DOHH2 (cell line): ENCODE results near the gene FKBP8.

Experiments used
- H3F3A ChIP-seq: fragments of 200-600 bp; sonication (generic), shearing (Covaris generic); 2 replicates; pipeline ENCODE4 v1.6.0; 2016; ENCODE audit warnings: antibody characterized with exemption, mild to moderate bottlenecking; ENCODE audit not compliant: control insufficient read depth, insufficient read depth
- H3K27ac ChIP-seq: fragments of 200-600 bp; sonication (generic); 2 replicates; pipeline ENCODE4 v1.5.1; 2014; ENCODE audit warnings: low read depth, mild to moderate bottlenecking, low read length, moderate library complexity
- H3K27me3 ChIP-seq: fragments of 200-600 bp; sonication (generic); 2 replicates; pipeline ENCODE4 v1.6.1; 2014; ENCODE audit warnings: mild to moderate bottlenecking, low read length, mixed read lengths; ENCODE audit not compliant: control insufficient read depth
- H3K36me3 ChIP-seq: fragments of 200-600 bp; sonication (generic); 2 replicates; pipeline ENCODE4 v1.6.1; 2014; ENCODE audit warnings: mild to moderate bottlenecking, low read length, moderate library complexity, mixed read lengths; ENCODE audit not compliant: control insufficient read depth
- H3K4me1 ChIP-seq: fragments of 200-600 bp; sonication (generic); 2 replicates; pipeline ENCODE4 v1.6.1; 2014; ENCODE audit warnings: mild to moderate bottlenecking, low read length, mixed read lengths; ENCODE audit not compliant: control insufficient read depth
- H3K4me2 ChIP-seq: fragments of 200-600 bp; sonication (generic); 2 replicates; pipeline ENCODE4 v1.6.0; 2014; ENCODE audit warnings: mild to moderate bottlenecking, low read length, moderate library complexity
- H3K4me3 ChIP-seq: fragments of 200-600 bp; sonication (generic); 2 replicates; pipeline ENCODE4 v1.5.1; 2014; ENCODE audit warnings: mild to moderate bottlenecking, low read length, mixed read lengths
- H3K79me2 ChIP-seq: fragments of 200-600 bp; sonication (generic); 2 replicates; pipeline ENCODE4 v1.6.1; 2014; ENCODE audit warnings: mild to moderate bottlenecking, low read length, mixed read lengths; ENCODE audit not compliant: control insufficient read depth
- H3K9me2 ChIP-seq: fragments of 200-600 bp; sonication (generic); replicated peaks from 2 replicates; pipeline ENCODE4 v1.6.1; 2014; ENCODE audit warnings: mild to moderate bottlenecking, low read length, mixed read lengths; ENCODE audit not compliant: control insufficient read depth
- H3K9me3 ChIP-seq: fragments of 200-600 bp; sonication (generic); 2 replicates; pipeline ENCODE4 v1.6.1; 2014; ENCODE audit warnings: antibody characterized with exemption, low read length, mixed read lengths; ENCODE audit not compliant: control insufficient read depth, insufficient read depth
- H4K20me1 ChIP-seq: fragments of 200-600 bp; sonication (generic); 2 replicates; pipeline ENCODE4 v1.6.0; 2014; ENCODE audit warnings: low read depth, mild to moderate bottlenecking, antibody characterized with exemption, low read length, moderate library complexity; ENCODE audit not compliant: control insufficient read depth, insufficient read depth
- EZH2phosphoT487 ChIP-seq: fragments of 200-600 bp; sonication (generic); IDR thresholded peaks from 2 replicates; pipeline ENCODE4 v1.6.1; 2017; ENCODE audit warnings: borderline replicate concordance, mild to moderate bottlenecking, antibody characterized with exemption, low read length, moderate library complexity, mixed read lengths
- TF ChIP-seq, protein P1 (sequence below): fragments of 200-600 bp; sonication (generic); IDR thresholded peaks from one replicate; pipeline ENCODE4 v1.5.1; 2014; ENCODE audit warnings: antibody characterized with exemption, mild to moderate bottlenecking, low read depth, low read length; ENCODE audit not compliant: poor library complexity, severe bottlenecking

The FKBP8 gene

DNA sequence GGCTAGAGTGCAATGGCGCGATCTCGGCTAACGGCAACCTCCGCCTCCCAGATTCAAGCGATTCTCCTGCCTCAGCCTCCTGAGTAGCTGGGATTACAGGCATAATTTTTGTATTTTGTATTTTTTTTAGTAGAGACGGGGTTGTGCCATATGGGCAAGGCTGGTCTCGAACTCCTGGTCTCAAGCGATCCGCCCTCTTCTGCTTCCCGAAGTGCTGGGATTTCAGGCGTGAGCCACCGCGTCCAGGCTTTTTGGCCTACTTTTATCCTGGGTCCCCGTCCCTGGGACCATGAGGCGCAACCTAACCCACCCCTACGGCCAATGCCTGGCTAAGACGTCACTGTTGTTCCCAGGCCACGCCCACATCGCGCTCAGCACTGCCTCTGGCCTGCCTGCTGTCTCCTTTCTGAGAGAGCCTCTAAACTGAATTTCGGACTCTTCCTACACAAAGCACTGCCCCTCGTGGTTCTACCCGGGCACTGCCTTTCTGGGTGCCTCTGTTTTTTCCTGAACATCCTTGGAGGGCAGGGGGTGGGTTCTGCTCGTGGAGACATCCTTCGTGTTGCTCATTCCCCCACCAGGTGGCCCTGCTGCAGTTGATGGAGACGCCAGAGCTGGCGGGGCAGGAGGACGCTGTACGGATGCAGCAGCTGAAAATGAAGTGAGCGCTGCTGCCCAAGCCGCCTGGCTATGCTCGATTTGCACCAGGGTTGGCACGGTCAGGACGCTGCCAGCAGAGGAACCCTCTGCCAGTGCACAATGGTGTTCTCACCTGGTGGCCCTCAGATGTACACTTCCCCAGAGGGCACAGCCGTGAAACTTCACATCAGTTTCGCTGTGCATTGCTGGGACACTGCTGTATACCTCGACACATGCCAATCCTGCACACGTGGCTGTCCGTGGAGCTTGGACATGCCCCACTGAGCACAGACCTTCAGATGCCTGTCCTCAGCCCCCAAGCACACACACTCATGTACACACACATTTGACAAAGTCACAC lies 47.2 kb upstream of the FKBP8 start:
- peaks cover 22% of the 10 kb centered on the region for H3K36me3 ChIP-seq
- no peak for TF ChIP-seq EZH2phosphoT487
- TF ChIP-seq, protein P1, sequence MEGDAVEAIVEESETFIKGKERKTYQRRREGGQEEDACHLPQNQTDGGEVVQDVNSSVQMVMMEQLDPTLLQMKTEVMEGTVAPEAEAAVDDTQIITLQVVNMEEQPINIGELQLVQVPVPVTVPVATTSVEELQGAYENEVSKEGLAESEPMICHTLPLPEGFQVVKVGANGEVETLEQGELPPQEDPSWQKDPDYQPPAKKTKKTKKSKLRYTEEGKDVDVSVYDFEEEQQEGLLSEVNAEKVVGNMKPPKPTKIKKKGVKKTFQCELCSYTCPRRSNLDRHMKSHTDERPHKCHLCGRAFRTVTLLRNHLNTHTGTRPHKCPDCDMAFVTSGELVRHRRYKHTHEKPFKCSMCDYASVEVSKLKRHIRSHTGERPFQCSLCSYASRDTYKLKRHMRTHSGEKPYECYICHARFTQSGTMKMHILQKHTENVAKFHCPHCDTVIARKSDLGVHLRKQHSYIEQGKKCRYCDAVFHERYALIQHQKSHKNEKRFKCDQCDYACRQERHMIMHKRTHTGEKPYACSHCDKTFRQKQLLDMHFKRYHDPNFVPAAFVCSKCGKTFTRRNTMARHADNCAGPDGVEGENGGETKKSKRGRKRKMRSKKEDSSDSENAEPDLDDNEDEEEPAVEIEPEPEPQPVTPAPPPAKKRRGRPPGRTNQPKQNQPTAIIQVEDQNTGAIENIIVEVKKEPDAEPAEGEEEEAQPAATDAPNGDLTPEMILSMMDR = peak; percentile 76
- no peaks in the 10 kb centered on the region for H3K9me3 ChIP-seq
- peak overlapping the region; percentile 91 for H3K4me3 ChIP-seq
- H3K27ac ChIP-seq = peak overlapping the region; percentile 86
- peaks cover 18% of the 10 kb centered on the region for H3K79me2 ChIP-seq
- no peaks in the 10 kb centered on the region for H3K27me3 ChIP-seq
- H3F3A ChIP-seq = peaks cover 19% of the 10 kb centered on the region
- no peaks in the 10 kb centered on the region for H4K20me1 ChIP-seq
- peak overlapping the region; percentile 99 for H3K4me2 ChIP-seq
- H3K4me1 ChIP-seq = peaks cover 67% of the 10 kb centered on the region
- H3K9me2 ChIP-seq = no peaks in the 10 kb centered on the region

GRCh38 chr19:18589380-18590272 lies 46.3 kb upstream of the FKBP8 start:
- H3K27me3 ChIP-seq = no peaks in the 10 kb centered on the region
- no peaks in the 10 kb centered on the region for H3K9me2 ChIP-seq
- no peaks in the 10 kb centered on the region for H4K20me1 ChIP-seq
- H3K4me1 ChIP-seq = peaks cover 69% of the 10 kb centered on the region
- H3K4me2 ChIP-seq = peak overlapping the region; percentile 99
- peaks cover 19% of the 10 kb centered on the region for H3F3A ChIP-seq
- H3K9me3 ChIP-seq = no peaks in the 10 kb centered on the region
- H3K4me3 ChIP-seq = peak overlapping the region; percentile 91
- TF ChIP-seq EZH2phosphoT487 = no peak
- TF ChIP-seq, protein P1 = no peak
- peaks cover 18% of the 10 kb centered on the region for H3K79me2 ChIP-seq
- peaks cover 22% of the 10 kb centered on the region for H3K36me3 ChIP-seq
- peak overlapping the region; percentile 86 for H3K27ac ChIP-seq

DNA sequence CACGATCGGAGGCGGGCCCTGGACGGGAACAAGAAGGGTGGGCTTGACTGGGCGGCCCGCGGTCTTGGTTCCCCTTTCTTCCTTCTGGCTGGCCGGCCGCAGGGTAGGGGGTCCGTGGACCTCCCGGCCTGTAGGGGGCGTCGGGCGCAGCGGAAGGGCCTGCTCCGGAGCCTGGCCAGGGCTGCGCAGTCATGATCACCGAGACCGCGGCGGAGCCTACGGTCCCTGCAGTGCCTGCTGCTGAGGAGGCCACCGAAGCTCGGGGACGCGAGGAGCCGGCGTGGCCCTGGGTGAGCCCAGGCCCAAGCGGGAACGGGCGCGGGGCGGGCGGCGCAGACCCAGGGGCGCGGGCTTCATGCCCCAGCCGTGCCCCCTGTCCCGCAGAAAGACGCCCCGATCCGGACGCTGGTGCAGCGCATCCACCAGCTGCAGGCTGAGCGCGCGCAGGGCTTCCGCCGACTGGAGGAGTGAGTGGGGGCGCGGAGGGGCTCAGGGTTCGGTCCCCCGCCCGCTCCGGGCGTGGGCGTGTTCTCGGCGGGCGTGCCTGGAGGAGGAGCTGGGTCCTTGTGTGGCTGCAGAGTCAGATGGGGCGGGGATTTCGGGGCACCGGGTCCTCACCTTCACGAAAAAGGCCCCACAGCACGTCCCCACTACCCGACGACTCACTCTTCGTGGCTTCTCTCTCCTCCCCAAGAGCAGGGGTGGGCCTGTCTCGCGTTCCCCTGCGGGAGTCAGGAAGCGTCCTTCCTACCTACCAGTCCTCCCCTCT lies 45.4 kb upstream of the FKBP8 start, which contains the start of gene REX1BD:
Gene REX1BD (plus strand): TSS at position 188 of the 769 bp plus-strand sequence. CDS start 4 bp downstream, at position 192.
- Histone ChIP-seq H3F3A (peaks cover 19% of the 10 kb centered on the region), H3K4me3 (peak within 1 kb of the TSS; percentile 91), H3K79me2 (peaks cover 18% of the 10 kb centered on the region), H3K36me3 (peaks cover 22% of the 10 kb centered on the region), H3K4me2 (peak within 1 kb of the TSS; percentile 99), H3K27ac (peak within 1 kb of the TSS; percentile 86), H3K4me1 (peaks cover 61% of the 10 kb centered on the region), H3K9me3 (no peaks in the 10 kb centered on the region), H4K20me1 (no peaks in the 10 kb centered on the region), H3K9me2 (no peaks in the 10 kb centered on the region), H3K27me3 (no peaks in the 10 kb centered on the region)
- TF ChIP-seq EZH2phosphoT487 = no peak
- TF ChIP-seq, protein P1 = peak; percentile 89
